ENCODE measurements around the gene STRA6.
A peak's percentile ranks its signal among the peaks of the same experiment; 100 is the strongest.

STRA6 gene

DNA sequence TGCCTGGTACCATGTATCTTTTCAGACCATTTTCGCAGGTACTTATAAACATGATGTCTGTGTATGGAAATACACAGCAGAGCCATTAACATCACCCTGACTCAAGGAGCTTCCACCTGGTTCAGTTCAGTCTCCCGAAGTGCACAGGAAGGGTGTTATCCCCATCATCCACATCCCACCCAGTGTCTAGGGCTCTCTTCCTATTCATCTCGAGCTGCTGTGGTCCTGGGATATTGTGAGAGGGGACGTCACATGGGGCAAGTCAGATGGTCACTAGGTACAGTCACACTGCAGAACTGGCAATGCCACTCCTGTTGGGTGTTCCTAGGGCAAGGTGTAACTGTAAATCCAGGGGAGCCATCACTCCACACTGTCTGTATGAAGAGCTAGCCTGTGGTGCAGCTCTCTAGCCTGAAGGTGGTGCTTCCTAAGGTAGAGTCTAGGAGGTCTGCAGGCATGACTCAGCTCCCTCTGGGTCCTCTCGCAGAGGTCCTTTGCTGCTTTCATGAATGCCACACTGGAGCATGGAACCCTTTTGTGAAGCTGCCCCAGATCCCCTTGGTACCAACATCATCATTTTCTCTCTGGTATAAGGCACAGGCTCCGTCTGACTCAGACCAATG is 58.3 kb downstream of the STRA6 start:
- H3K4me3 ChIP-seq (ENCODE audit: low read depth, low read length) = no peak overlapping the region
- DNase-seq (ENCODE audit: low read depth) = no peak
- TF ChIP-seq, protein P1, sequence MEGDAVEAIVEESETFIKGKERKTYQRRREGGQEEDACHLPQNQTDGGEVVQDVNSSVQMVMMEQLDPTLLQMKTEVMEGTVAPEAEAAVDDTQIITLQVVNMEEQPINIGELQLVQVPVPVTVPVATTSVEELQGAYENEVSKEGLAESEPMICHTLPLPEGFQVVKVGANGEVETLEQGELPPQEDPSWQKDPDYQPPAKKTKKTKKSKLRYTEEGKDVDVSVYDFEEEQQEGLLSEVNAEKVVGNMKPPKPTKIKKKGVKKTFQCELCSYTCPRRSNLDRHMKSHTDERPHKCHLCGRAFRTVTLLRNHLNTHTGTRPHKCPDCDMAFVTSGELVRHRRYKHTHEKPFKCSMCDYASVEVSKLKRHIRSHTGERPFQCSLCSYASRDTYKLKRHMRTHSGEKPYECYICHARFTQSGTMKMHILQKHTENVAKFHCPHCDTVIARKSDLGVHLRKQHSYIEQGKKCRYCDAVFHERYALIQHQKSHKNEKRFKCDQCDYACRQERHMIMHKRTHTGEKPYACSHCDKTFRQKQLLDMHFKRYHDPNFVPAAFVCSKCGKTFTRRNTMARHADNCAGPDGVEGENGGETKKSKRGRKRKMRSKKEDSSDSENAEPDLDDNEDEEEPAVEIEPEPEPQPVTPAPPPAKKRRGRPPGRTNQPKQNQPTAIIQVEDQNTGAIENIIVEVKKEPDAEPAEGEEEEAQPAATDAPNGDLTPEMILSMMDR (IDR thresholded peaks at IDR 0.05; ENCODE audit: low read depth, low read length, missing control alignments) = peak; percentile 45

DNA sequence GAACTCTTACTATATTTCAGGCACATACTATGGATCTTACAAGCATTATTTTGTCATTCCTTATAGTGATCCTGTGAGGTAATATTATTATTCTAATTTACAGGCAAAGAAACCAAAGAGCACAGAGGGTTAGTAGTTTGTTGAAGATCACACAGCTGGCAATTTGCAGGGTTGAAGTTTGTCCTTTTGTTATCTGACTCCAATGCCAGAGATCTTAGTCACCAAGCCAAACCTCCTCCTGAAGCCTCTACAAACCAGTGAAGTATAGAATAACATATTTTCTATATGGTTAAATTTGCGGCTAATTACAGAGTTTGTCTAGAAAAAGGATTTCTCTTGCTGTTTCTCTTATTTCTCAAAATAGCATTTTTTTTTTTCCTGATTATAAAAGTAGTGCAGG is 61.0 kb downstream of the STRA6 start:
- no peak for DNase-seq (ENCODE audit: low read depth)
- H3K4me3 ChIP-seq (ENCODE audit: low read depth, low read length) = no peak overlapping the region
- TF ChIP-seq, protein P1 (IDR thresholded peaks at IDR 0.05; ENCODE audit: low read depth, low read length, missing control alignments) = no peak

DNA sequence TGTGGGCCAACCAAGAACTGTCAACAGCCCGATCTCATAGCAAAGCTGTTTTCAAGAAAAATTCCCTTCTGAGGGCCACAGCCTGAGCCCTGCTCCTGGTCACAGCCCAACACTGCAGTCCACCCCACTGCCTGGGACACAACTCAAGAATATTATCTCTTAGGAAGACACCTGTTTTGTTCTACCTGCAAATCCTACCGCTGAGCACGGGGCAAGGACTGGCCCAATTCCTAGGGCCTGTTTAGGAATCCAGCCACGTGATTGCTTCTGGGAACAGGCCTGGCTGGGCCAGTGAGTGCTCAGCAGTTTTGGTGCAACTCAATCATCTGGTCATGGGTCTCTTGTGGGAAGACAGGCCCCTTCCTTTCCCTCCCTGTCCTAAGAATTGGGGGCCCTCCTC is 63.9 kb downstream of the STRA6 start:
- DNase-seq (ENCODE audit: low read depth) = no peak
- H3K4me3 ChIP-seq (ENCODE audit: low read depth, low read length) = no peak overlapping the region
- TF ChIP-seq, protein P1 (IDR thresholded peaks at IDR 0.05; ENCODE audit: low read depth, low read length, missing control alignments) = no peak

GRCh38 chr15:74137537-74137894 is 65.1 kb downstream of the STRA6 start:
- TF ChIP-seq, protein P1 (IDR thresholded peaks at IDR 0.05; ENCODE audit: low read depth, low read length, missing control alignments) = no peak
- no peak overlapping the region for H3K4me3 ChIP-seq (ENCODE audit: low read depth, low read length)
- DNase-seq (ENCODE audit: low read depth) = no peak

DNA sequence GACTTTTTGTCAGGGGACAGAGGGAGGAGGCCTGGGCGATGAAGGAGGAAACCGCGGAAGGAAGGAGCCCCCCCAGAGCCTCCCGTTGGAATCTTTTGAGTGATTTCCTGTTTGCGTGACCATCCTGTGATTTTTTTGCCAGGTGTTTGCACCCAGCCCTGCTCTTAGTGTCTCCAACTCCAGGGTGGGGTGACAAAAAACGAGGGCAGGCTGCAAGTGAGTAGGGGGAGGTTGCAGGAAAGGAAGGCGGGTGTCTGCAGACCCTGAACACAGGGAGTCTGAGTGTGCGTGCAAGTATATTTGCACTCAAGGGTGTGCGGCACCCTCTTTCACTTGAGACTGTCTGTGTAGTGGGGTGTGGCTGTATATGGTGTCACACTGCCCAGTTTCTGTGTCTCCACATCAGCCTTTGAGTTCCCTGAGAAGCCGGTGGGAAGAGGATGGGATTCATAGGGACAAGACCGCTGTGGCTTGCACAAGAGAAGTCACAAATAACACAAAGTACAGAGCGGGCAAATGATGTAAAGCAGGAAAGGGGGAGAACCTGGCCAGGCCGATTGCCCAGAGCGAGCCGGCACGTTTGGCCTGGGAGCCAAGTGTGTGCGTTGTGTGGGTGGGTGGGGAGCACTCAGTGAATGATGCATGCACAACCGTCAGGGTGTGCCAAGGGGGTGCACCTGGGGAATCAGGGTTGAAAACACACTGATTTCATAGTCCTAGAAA is 65.6 kb downstream of the STRA6 start:
- no peak for DNase-seq (ENCODE audit: low read depth)
- TF ChIP-seq, protein P1 (IDR thresholded peaks at IDR 0.05; ENCODE audit: low read depth, low read length, missing control alignments) = no peak
- peak overlapping the region; percentile 38 for H3K4me3 ChIP-seq (ENCODE audit: low read depth, low read length)

DNA sequence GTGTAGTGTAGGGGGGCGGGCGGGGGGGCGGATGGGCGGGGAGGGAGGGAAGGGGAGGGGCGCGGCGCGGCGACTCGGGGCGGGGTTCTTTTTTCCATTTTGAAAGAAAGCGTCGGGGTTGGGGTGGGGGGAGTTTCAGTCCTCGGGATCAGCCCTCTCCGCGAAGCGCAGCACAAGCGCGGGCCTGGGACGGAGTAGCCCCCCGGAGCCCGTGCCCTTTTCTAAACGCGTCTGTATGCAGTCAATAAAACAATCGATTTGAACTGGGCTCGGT is 66.1 kb downstream of the STRA6 start:
- no peak for DNase-seq (ENCODE audit: low read depth)
- peak overlapping the region; percentile 38 for H3K4me3 ChIP-seq (ENCODE audit: low read depth, low read length)
- TF ChIP-seq, protein P1 (IDR thresholded peaks at IDR 0.05; ENCODE audit: low read depth, low read length, missing control alignments) = no peak

DNA sequence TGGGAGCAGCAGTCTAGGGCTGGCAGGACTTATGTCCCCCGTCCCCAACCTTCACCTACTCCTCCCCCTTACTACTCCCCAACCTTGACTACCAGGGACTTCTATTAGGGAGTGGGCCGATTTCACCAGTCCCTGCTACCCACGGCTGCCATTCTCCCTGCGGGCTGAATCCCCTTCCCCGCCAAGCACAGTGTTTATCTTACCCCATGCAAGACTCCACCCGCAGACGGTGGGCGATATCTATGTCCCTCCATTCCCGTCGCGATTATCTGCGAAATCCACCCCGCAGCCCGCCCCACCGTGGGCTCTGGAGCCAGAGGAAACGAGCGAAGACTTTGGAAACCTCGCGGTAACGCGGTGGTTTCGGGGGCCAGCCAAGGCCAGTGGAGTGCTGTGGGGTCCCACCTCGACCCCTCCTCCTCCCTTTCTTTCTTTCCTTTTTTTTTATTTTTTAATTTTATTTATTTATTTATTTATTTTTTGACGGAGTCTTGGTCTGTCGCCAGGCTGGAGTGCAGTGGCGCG is 67.5 kb downstream of the STRA6 start:
- no peak for DNase-seq (ENCODE audit: low read depth)
- H3K4me3 ChIP-seq (ENCODE audit: low read depth, low read length) = no peak overlapping the region
- TF ChIP-seq, protein P1 (IDR thresholded peaks at IDR 0.05; ENCODE audit: low read depth, low read length, missing control alignments) = no peak

All from GM12864 (cell line).